Measurements from ENCODE around the gene NKD2.

Gene NKD2

DNA sequence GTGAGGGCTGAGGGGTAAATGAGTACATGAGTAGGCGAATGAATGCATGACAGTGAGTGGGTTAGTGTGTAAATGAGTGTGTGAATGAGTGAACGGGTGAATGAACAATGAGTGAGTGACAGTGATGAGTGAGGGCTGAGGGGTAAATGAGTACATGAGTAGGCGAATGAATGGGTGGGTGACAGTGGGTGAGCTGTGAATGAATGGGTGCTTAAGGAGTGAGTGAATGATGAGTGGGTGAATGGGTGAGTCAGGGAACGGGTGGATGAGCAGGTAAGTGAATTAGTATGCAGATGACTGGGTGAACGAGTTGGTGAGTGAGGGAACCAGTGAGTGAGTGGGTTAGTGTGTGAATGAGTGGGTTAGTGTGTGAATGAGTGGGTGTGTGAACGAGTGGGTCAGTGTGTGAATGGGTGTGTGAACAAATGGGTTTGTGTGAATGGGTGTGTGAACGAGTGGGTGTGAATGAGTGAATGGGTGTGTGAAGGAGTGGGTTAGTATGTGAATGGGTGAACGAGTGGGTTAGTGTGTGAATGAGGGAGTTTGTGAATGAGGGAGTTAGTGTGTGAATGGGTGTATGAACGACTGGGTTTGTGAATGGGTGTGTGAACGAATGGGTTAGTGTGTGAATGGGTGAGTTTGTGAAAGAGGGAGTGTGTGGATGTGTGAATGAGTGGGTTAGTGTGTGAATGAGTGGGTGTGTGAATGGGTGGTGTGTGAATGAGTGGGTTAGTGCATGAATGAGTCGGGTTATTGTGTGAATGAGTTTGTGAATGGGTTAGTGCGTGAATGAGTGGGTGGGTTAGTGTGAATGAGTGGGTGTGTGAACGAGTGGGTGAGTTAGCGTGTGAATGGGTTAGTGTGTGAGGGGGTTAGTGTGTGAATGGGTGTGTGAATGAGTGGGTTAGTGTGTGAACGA is 32.9 kb downstream of the NKD2 start:
- in situ Hi-C loops (cut with HindIII; ENCODE audit: low pct_unique_long_range_greater_than_20kb, low sequenced_read_pairs) = no loop called here
- DNase-seq (ENCODE audit: low read depth in 1 of 2, low spot score in 1 of 2) = no peak

DNA sequence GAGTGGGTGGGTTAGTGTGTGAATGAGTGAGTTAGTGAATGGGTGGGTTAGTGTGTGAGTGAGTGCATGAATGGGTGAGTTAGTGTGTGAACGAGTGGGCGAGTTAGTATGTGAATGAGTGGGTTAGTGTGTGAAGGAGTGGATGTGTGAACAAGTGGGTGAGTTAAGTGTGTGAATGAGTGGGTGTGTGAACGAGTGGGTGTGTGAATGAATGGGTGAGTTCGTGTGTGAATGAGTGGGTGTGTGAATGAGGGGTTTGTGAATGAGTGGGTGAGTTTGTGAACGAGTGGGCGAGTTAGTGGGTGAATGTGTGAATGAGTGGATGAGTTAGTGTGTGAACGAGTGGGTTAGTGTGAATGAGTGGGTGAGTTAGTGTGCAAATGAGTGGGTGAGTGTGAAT is 34.0 kb downstream of the NKD2 start:
- no peak for TF ChIP-seq JUND (IDR thresholded peaks at IDR 0.05; ENCODE audit: low read depth)
- DNase-seq (ENCODE audit: low read depth in 1 of 2, low spot score in 1 of 2) = no peak
- in situ Hi-C loops (cut with HindIII; ENCODE audit: low pct_unique_long_range_greater_than_20kb, low sequenced_read_pairs) = no loop called here

More for the DNA sequence above, 32.9 kb downstream of the NKD2 start:
- TF ChIP-seq JUND (IDR thresholded peaks at IDR 0.05; ENCODE audit: low read depth) = no peak

DNA sequence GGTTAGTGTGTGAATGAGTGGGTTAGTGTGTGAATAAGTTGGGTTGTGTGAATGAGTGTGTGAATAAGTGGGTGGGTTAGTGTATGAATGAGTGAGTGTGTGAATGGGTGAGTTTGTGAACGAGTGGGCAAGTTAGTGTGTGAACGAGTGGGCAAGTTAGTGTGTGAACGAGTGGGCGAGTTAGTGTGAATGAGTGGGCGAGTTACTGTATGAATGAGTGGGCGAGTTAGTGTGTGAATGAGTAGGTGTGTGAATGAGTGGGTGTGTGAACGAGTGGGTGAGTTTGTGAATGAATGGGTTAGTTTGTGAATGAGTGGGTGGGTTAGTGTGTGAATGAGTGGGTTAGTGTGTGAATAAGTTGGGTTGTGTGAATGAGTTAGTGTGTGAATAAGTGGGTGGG is 34.7 kb downstream of the NKD2 start:
- in situ Hi-C loops (cut with HindIII; ENCODE audit: low pct_unique_long_range_greater_than_20kb, low sequenced_read_pairs) = no loop called here
- TF ChIP-seq JUND (IDR thresholded peaks at IDR 0.05; ENCODE audit: low read depth) = no peak
- DNase-seq (ENCODE audit: low read depth in 1 of 2, low spot score in 1 of 2) = no peak

DNA sequence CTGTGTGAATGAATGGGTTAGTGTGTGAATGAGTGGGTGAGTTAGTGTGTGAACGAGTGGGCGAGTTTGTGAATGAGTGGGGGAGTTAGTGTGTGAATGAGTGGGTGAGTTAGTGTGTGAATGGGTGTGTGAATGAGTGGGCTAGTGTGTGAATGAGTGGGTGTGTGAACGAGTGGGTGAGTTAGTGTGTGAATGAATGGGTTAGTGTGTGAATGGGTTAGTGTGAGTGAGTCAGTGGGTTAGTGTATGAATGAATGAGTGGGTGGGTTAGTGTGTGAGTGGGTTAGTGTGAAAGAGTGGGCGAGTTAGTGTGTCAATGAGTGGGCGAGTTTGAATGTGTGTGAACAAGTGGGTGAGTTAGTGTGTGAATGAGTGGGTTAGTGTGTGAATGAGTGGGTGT is 35.5 kb downstream of the NKD2 start:
- no peak for DNase-seq (ENCODE audit: low read depth in 1 of 2, low spot score in 1 of 2)
- in situ Hi-C loops (cut with HindIII; ENCODE audit: low pct_unique_long_range_greater_than_20kb, low sequenced_read_pairs) = no loop called here
- no peak for TF ChIP-seq JUND (IDR thresholded peaks at IDR 0.05; ENCODE audit: low read depth)

DNA sequence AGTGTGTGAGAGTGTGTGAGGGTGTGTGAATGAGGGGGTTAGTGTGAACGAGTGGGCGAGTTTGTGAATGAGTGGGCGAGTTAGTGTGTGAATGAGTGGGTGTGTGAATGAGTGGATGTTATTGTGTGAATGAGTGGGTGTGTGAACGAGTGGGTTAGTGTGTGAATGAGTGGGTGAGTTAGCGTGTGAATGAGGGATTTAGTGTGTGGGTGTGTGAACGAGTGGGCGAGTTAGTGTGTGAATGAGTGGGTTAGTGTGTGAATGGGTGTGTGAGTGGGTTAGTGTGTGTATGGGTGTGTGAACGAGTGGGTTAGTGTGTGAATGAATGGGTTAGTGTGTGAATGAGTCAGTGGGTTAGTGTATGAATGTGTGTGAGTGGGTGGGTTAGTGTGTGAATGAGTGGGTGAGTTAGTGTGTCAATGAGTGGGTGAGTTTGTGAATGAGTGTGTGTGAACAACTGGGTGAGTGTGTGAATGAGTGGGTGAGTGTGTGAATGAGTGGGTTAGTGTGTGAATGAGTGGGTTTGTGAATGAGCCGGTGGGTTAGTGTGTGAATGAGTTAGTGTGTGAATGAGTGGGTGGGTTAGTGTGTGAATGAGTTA is 37.5 kb downstream of the NKD2 start:
- no peak for DNase-seq (ENCODE audit: low read depth in 1 of 2, low spot score in 1 of 2)
- no peak for TF ChIP-seq JUND (IDR thresholded peaks at IDR 0.05; ENCODE audit: low read depth)
- in situ Hi-C loops (cut with HindIII; ENCODE audit: low pct_unique_long_range_greater_than_20kb, low sequenced_read_pairs) = no loop called here

DNA sequence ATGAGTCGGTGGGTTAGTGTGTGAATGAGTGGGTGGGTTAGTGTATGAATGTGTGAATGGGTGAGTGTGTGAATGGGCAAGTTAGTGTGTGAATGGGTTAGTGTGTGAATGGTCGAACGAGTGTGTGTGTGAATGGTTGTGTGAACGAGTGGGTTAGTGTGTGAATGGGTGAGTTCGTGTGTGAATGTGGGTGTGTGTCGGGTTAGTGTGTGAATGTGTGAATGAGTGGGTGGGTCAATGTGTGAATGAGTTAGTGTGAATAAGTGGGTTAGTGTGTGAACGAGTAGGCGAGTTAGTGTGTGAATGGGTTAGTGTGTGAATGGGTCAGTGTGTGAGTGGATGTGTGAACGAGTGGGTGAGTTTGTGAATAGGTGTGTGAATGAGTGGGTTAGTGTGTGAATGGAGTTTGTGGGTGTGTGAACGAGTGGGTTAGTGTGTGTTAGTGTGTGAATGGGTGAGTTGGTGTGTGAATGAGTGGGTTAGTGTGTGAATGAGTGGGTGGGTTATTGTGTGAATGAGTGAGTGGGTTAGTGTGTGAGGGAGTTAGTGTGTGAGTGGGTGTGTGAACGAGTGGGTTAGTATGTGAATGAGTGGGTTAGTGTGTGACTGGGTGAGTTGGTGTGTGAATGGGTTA is 38.8 kb downstream of the NKD2 start:
- no peak for TF ChIP-seq JUND (IDR thresholded peaks at IDR 0.05; ENCODE audit: low read depth)
- in situ Hi-C loops (cut with HindIII; ENCODE audit: low pct_unique_long_range_greater_than_20kb, low sequenced_read_pairs) = no loop called here
- DNase-seq (ENCODE audit: low read depth in 1 of 2, low spot score in 1 of 2) = no peak

DNA sequence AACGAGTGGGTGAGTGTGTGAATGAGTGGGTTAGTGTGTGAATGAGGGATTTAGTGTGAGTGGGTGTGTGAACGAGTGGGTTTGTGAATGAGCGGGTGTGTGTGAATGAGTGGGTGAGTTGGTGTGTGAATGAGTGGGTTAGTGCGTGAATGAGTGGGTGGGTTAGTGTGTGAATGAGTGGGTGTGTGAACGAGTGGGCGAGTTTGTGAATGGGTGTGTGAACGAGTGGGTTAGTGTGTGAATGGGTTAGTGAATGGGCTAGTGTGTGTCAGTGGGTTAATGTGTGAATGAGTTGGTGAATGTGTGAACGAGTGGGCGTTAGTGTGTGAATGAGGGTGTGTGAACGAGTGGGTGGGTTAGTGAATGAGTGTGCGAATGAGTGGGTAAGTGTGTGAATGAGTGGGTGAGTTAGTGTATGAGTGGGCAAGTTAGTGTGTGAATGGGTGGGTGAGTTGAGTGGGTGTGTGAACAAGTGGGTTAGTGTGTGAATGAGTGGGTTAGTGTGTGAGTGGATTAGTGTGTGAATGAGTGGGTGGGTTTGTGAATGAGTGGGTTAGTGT is 39.6 kb downstream of the NKD2 start:
- DNase-seq (ENCODE audit: low read depth in 1 of 2, low spot score in 1 of 2) = no peak
- no peak for TF ChIP-seq JUND (IDR thresholded peaks at IDR 0.05; ENCODE audit: low read depth)
- in situ Hi-C loops (cut with HindIII; ENCODE audit: low pct_unique_long_range_greater_than_20kb, low sequenced_read_pairs) = no loop called here

DNA sequence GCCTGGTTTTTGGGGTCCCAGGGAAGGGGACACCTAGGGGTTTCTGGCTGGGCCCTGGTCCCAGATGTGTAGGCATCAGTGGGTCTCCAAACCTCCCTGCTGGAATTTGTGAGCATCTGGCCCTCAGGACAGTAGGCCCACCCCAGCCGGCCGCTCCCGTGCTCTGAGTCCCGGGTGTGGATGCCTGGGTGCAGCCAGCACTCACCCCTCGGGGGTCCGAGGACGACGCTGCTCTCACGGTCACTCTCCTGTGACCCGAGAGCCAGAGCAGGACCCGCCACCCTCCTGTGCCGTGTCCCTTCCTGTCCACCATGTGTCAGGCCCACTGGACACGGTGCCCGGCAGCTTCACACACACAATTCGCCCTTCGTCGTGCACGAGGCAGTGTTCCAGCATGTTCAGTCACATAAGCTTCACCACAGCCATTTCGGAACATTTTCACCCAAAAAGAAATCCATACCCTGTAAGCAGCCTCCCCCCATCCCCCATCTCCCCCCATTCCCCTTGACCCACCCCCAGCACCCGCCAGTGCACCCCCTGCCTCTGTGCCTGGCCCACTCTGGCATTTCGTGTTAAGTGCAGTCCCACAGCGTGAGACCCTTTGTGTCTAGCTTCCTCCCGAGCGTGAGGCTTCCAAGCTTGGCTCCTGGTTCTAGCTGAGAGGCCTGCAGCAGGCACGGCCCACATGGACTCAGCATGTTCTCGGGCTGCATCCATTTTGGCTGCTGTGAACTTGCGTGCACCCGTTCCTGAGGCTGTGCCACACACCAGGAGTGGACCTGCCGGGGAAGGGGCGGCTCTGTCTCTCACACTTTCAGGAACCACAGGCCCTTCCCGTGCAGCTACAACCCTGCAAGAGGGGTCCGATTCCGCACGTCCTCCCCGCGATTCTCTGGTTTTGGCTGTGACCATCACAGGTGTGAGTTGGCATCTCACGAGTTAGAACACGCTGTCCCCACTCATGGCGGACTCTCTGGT is 40.5 kb downstream of the NKD2 start:
- no peak for TF ChIP-seq JUND (IDR thresholded peaks at IDR 0.05; ENCODE audit: low read depth)
- in situ Hi-C loops (cut with HindIII; ENCODE audit: low pct_unique_long_range_greater_than_20kb, low sequenced_read_pairs) = no loop called here
- no peak for DNase-seq (ENCODE audit: low read depth in 1 of 2, low spot score in 1 of 2)

DNA sequence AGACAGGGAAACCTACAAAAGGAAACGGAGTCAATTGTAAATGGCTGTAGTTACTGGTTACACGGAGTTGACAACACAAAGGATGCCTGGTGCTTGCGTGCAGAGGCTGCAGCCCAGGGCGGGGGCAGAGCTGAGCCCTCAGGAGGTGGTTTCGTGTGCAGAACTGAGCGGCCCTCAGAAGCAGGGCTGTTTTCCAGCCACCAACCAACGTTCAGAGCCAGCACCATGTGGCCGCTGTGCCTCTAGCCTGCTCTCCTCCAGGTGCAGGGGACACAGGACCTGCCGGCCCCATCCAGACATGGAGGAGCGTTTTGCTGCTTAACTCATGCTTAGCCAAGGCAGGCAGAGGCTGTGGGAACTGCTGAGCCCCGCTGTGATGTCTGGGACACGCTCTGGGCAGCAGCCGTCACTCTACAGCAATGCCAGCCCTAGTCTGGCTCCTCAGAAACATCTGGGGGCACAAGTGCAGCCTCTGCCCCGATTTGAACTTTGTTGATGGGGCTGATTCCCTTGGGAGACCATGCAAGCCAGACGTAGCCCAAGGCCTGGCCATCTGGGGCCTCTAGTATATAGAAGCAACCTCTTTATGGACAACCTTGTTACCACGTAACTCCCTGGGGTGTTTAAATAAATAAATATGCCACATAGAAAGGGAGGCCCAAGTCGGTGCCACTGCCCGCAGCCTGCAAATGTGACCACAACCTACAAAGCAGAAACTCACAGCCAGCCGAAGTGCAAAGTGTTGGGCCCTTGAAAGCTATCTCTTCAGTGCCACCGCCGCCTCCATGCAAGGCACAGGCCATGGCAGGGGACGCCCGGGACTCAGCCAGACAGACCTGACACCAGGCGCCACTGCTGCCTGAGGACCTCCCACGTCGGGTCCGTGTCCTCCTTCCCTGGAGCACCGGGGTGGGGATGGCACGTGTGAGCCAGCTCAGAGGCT is 42.1 kb downstream of the NKD2 start:
- no peak for DNase-seq (ENCODE audit: low read depth in 1 of 2, low spot score in 1 of 2)
- TF ChIP-seq JUND (IDR thresholded peaks at IDR 0.05; ENCODE audit: low read depth) = no peak
- in situ Hi-C loops (cut with HindIII; ENCODE audit: low pct_unique_long_range_greater_than_20kb, low sequenced_read_pairs) = no loop called here

DNA sequence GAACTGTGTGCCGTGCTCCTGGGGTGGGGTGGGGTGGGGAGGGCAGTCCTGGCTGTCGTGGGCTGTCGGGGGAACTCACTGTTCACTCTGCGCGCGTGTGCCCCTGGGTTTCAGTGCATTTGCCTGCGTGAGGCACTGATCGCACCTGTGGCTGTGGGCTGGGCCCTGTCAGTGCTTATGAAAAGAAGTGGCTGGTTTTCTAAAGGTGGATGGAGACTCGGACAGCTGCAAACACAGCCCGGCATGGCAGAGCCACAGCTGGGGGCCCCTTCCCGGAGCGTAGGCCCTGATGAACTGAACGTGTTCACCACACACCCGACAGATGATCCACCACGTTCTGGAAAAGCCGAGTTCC is 42.7 kb downstream of the NKD2 start:
- in situ Hi-C loops (cut with HindIII; ENCODE audit: low pct_unique_long_range_greater_than_20kb, low sequenced_read_pairs) = no loop called here
- no peak for TF ChIP-seq JUND (IDR thresholded peaks at IDR 0.05; ENCODE audit: low read depth)
- no peak for DNase-seq (ENCODE audit: low read depth in 1 of 2, low spot score in 1 of 2)

DNA sequence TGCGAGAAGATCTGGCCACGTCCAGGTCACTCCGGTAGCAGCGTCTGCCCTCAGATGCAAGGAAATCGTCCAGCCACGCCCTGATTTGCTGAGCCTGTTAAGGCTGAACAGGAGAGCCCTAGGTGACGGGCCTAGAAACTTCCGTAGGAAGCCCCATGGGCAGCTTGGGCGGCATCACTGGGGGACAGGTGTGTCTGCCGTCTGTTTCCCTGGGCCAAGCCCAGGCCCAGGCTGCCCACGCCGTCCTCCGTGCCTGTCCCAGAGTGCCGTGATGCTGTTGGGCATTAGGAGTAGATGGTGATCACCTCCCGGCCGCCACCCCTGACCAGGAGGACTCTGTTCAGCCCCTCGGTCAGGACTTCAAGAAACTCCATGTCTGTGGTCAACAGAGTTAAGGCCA is 43.5 kb downstream of the NKD2 start:
- no peak for TF ChIP-seq JUND (IDR thresholded peaks at IDR 0.05; ENCODE audit: low read depth)
- DNase-seq (ENCODE audit: low read depth in 1 of 2, low spot score in 1 of 2) = no peak
- in situ Hi-C loops (cut with HindIII; ENCODE audit: low pct_unique_long_range_greater_than_20kb, low sequenced_read_pairs) = no loop called here
